ENCODE data around the gene SLC11A2. TPM values are rescaled to one million over a fixed set of nuclear protein-coding genes. Genes with fewer than 3 reads are reported as not detected.
A peak's percentile ranks its signal among the peaks of the same experiment; 100 is the strongest.

The SLC11A2 gene
- 10 to 100 TPM; 76.1 to 94.3 TPM for total RNA-seq

- peaks cover 0 to 4% of the 10 kb centered on the region in 2 donors for H3K27me3 Mint-ChIP-seq
- peaks cover 34 to 46% of the 10 kb centered on the region in 2 donors for H3K4me1 Mint-ChIP-seq (ENCODE audit: low read depth in 2 of 2)
- DNase-seq (ENCODE audit: low spot score) (peak; percentile 96), ATAC-seq (peak; percentile 98)
- no peaks in the 10 kb centered on the region for H3K36me3 Mint-ChIP-seq
- H3K4me3 Mint-ChIP-seq: peak within 1 kb of the TSS; percentile 95
- H3K27ac Mint-ChIP-seq: peak within 1 kb of the TSS; percentile 92 to 93
- no peaks in the 10 kb centered on the region for H3K9me3 Mint-ChIP-seq
Measured at GRCh38 chr12:51025836-51026638, at the start of gene SLC11A2. Gene SLC11A2, minus strand, starts transcription at chr12:51026384. Its CDS starts 15,656 bp downstream, at chr12:51010728.

- no peaks in the 10 kb centered on the region for H3K27me3 Mint-ChIP-seq
- no peaks in the 10 kb centered on the region for H3K36me3 Mint-ChIP-seq
- DNase-seq (ENCODE audit: low spot score): no peak
- H3K9me3 Mint-ChIP-seq: no peaks in the 10 kb centered on the region
- H3K27ac Mint-ChIP-seq: no peak overlapping the region
- no peak overlapping the region for H3K4me3 Mint-ChIP-seq
- ATAC-seq: no peak
- H3K4me1 Mint-ChIP-seq (ENCODE audit: low read depth in 2 of 2): peaks cover 11 to 18% of the 10 kb centered on the region in 2 donors
Measured at GRCh38 chr12:51075390-51075789, 49.2 kb upstream of the SLC11A2 start.

- Mint-ChIP-seq H3K4me3 (no peak overlapping the region), H3K36me3 (peaks cover 6% of the 10 kb centered on the region), H3K9me3 (no peaks in the 10 kb centered on the region), H3K27me3 (no peaks in the 10 kb centered on the region), H3K4me1 (ENCODE audit: low read depth in 2 of 2) (peaks cover 8 to 9% of the 10 kb centered on the region in 2 donors), H3K27ac (no peak overlapping the region)
- DNase-seq (ENCODE audit: low spot score): no peak
- no peak for ATAC-seq
Measured at GRCh38 chr12:51071663-51072062, 45.5 kb upstream of the SLC11A2 start.

- DNase-seq (ENCODE audit: low spot score) (no peak), ATAC-seq (no peak)
- Mint-ChIP-seq H3K4me3 (no peak overlapping the region), H3K27ac (no peak overlapping the region), H3K4me1 (ENCODE audit: low read depth in 2 of 2) (no peaks in the 10 kb centered on the region), H3K36me3 (peaks cover 6% of the 10 kb centered on the region), H3K9me3 (no peaks in the 10 kb centered on the region), H3K27me3 (no peaks in the 10 kb centered on the region)
Measured at GRCh38 chr12:51070004-51070403, 43.8 kb upstream of the SLC11A2 start.

- no peaks in the 10 kb centered on the region for H3K4me1 Mint-ChIP-seq (ENCODE audit: low read depth in 2 of 2)
- no peak for ATAC-seq
- no peaks in the 10 kb centered on the region for H3K9me3 Mint-ChIP-seq
- H3K27me3 Mint-ChIP-seq: no peaks in the 10 kb centered on the region
- no peak for DNase-seq (ENCODE audit: low spot score)
- no peak overlapping the region for H3K27ac Mint-ChIP-seq
- peaks cover 6% of the 10 kb centered on the region for H3K36me3 Mint-ChIP-seq
- no peak overlapping the region for H3K4me3 Mint-ChIP-seq
Measured at GRCh38 chr12:51067771-51068170, 41.6 kb upstream of the SLC11A2 start.

- no peak overlapping the region for H3K4me3 Mint-ChIP-seq
- no peak overlapping the region for H3K27ac Mint-ChIP-seq
- no peaks in the 10 kb centered on the region for H3K27me3 Mint-ChIP-seq
- ATAC-seq (no peak), DNase-seq (ENCODE audit: low spot score) (no peak)
- no peaks in the 10 kb centered on the region for H3K4me1 Mint-ChIP-seq (ENCODE audit: low read depth in 2 of 2)
- no peaks in the 10 kb centered on the region for H3K9me3 Mint-ChIP-seq
- H3K36me3 Mint-ChIP-seq: peaks cover 6% of the 10 kb centered on the region
Measured at GRCh38 chr12:51067229-51067628, 41.0 kb upstream of the SLC11A2 start.

GRCh38 chr12:51065530-51065929 lies 39.3 kb upstream of the SLC11A2 start:
- Mint-ChIP-seq H3K36me3 (peaks cover 6% of the 10 kb centered on the region), H3K27me3 (no peaks in the 10 kb centered on the region), H3K4me1 (ENCODE audit: low read depth in 2 of 2) (no peaks in the 10 kb centered on the region), H3K27ac (no peak overlapping the region), H3K9me3 (no peaks in the 10 kb centered on the region), H3K4me3 (no peak overlapping the region)
- ATAC-seq: no peak
- no peak for DNase-seq (ENCODE audit: low spot score)

GRCh38 chr12:51062631-51063397 lies 36.6 kb upstream of the SLC11A2 start:
- peak overlapping the region in 1 of 2 donors; percentile 43 for H3K27ac Mint-ChIP-seq
- no peaks in the 10 kb centered on the region for H3K4me1 Mint-ChIP-seq (ENCODE audit: low read depth in 2 of 2)
- no peaks in the 10 kb centered on the region for H3K27me3 Mint-ChIP-seq
- H3K9me3 Mint-ChIP-seq: no peaks in the 10 kb centered on the region
- no peak for DNase-seq (ENCODE audit: low spot score)
- no peak overlapping the region for H3K4me3 Mint-ChIP-seq
- H3K36me3 Mint-ChIP-seq: peaks cover 14% of the 10 kb centered on the region
- ATAC-seq: no peak

GRCh38 chr12:51059086-51059485 lies 32.9 kb upstream of the SLC11A2 start:
- Mint-ChIP-seq H3K27me3 (no peaks in the 10 kb centered on the region), H3K9me3 (no peaks in the 10 kb centered on the region), H3K4me1 (ENCODE audit: low read depth in 2 of 2) (no peaks in the 10 kb centered on the region), H3K27ac (no peak overlapping the region), H3K4me3 (no peak overlapping the region), H3K36me3 (peaks cover 11% of the 10 kb centered on the region)
- DNase-seq (ENCODE audit: low spot score) (no peak), ATAC-seq (no peak)

- Mint-ChIP-seq H3K27me3 (no peaks in the 10 kb centered on the region), H3K27ac (no peak overlapping the region), H3K4me1 (ENCODE audit: low read depth in 2 of 2) (peaks cover 4 to 6% of the 10 kb centered on the region in 2 donors), H3K36me3 (peaks cover 19% of the 10 kb centered on the region), H3K9me3 (no peaks in the 10 kb centered on the region), H3K4me3 (no peak overlapping the region)
- ATAC-seq (peak; percentile 31 to 59), DNase-seq (ENCODE audit: low spot score) (no peak)
Measured at GRCh38 chr12:51056242-51056641, 30.1 kb upstream of the SLC11A2 start.

GRCh38 chr12:51055060-51055459 lies 28.9 kb upstream of the SLC11A2 start:
- no peak for DNase-seq (ENCODE audit: low spot score)
- H3K4me1 Mint-ChIP-seq (ENCODE audit: low read depth in 2 of 2): peaks cover 4 to 6% of the 10 kb centered on the region in 2 donors
- H3K27ac Mint-ChIP-seq: no peak overlapping the region
- no peaks in the 10 kb centered on the region for H3K9me3 Mint-ChIP-seq
- peaks cover 15% of the 10 kb centered on the region for H3K36me3 Mint-ChIP-seq
- no peaks in the 10 kb centered on the region for H3K27me3 Mint-ChIP-seq
- H3K4me3 Mint-ChIP-seq: no peak overlapping the region
- no peak for ATAC-seq

- H3K27me3 Mint-ChIP-seq: no peaks in the 10 kb centered on the region
- H3K27ac Mint-ChIP-seq: peak overlapping the region in 1 of 2 donors; percentile 3
- H3K4me1 Mint-ChIP-seq (ENCODE audit: low read depth in 2 of 2): peaks cover 27 to 32% of the 10 kb centered on the region in 2 donors
- ATAC-seq (no peak), DNase-seq (ENCODE audit: low spot score) (no peak)
- H3K9me3 Mint-ChIP-seq: no peaks in the 10 kb centered on the region
- H3K4me3 Mint-ChIP-seq: no peak overlapping the region
- H3K36me3 Mint-ChIP-seq: peaks cover 14% of the 10 kb centered on the region
Measured at GRCh38 chr12:51051787-51052186, 25.6 kb upstream of the SLC11A2 start.

- ATAC-seq (no peak), DNase-seq (ENCODE audit: low spot score) (no peak)
- Mint-ChIP-seq H3K9me3 (no peaks in the 10 kb centered on the region), H3K36me3 (peaks cover 14% of the 10 kb centered on the region), H3K27me3 (no peaks in the 10 kb centered on the region), H3K4me1 (ENCODE audit: low read depth in 2 of 2) (peaks cover 29 to 35% of the 10 kb centered on the region in 2 donors), H3K4me3 (peak overlapping the region; percentile 99), H3K27ac (peak overlapping the region; percentile 92 to 97)
Measured at GRCh38 chr12:51049525-51049924, 23.3 kb upstream of the SLC11A2 start.

GRCh38 chr12:51048661-51049251 lies 22.6 kb upstream of the SLC11A2 start:
- Mint-ChIP-seq H3K4me1 (ENCODE audit: low read depth in 2 of 2) (peaks cover 29 to 35% of the 10 kb centered on the region in 2 donors), H3K4me3 (peak overlapping the region; percentile 99), H3K36me3 (peaks cover 14% of the 10 kb centered on the region), H3K27ac (peak overlapping the region; percentile 92 to 97), H3K9me3 (no peaks in the 10 kb centered on the region), H3K27me3 (no peaks in the 10 kb centered on the region)
- DNase-seq (ENCODE audit: low spot score) (no peak), ATAC-seq (no peak)

Data from natural killer cell treated with Interleukin-12 subunit alpha and Interleukin-12 subunit beta and Interleukin-15 and Interleukin-18, amount 100 ng/mL, for 72 hours (primary cell).